ACC112 (cell line): Measurements from ENCODE around the gene TTLL6.
A peak's percentile ranks its signal among the peaks of the same experiment; 100 is the strongest.
"Not testable (repeated sequence)": the region's sequence is repeated elsewhere in the genome, so short reads cannot be mapped to it uniquely, and the experiment has no call there.

Experiments
- H2AFZ ChIP-seq: fragments of 200-600 bp; sonication (generic); one replicate; pipeline ENCODE4 v1.6.0; 2017; ENCODE audit warnings: antibody characterized with exemption, low read length; ENCODE audit not compliant: unreplicated experiment
- H3K27ac ChIP-seq: fragments of 200-600 bp; sonication (generic); 2 replicates; pipeline ENCODE4 v1.5.1; 2014; ENCODE audit warnings: low read depth, mild to moderate bottlenecking, antibody characterized with exemption, low read length, moderate library complexity
- H3K27me3 ChIP-seq: fragments of 200-600 bp; sonication (generic); 2 replicates; pipeline ENCODE4 v1.6.1; 2014; ENCODE audit warnings: mild to moderate bottlenecking, antibody characterized with exemption, low read length, moderate library complexity, mixed read lengths; ENCODE audit not compliant: insufficient read depth
- H3K36me3 ChIP-seq: fragments of 200-600 bp; sonication (generic); 2 replicates; pipeline ENCODE4 v1.6.1; 2016; ENCODE audit warnings: mild to moderate bottlenecking, antibody characterized with exemption, low read length, moderate library complexity, mixed read lengths; ENCODE audit not compliant: insufficient read depth
- H3K4me1 ChIP-seq: fragments of 200-600 bp; sonication (generic); one replicate; pipeline ENCODE4 v1.6.1; 2016; ENCODE audit warnings: low read length, mixed read lengths; ENCODE audit not compliant: insufficient read depth, unreplicated experiment, control insufficient read depth
- H3K4me3 ChIP-seq: fragments of 200-600 bp; sonication (generic); 2 replicates; pipeline ENCODE4 v1.5.1; 2014; ENCODE audit warnings: mild to moderate bottlenecking, low read depth, low read length
- H3K79me2 ChIP-seq: fragments of 200-600 bp; sonication (generic); one replicate; pipeline ENCODE4 v1.6.0; 2016; ENCODE audit warnings: low read length; ENCODE audit not compliant: control insufficient read depth, unreplicated experiment, insufficient read depth

Gene TTLL6

DNA sequence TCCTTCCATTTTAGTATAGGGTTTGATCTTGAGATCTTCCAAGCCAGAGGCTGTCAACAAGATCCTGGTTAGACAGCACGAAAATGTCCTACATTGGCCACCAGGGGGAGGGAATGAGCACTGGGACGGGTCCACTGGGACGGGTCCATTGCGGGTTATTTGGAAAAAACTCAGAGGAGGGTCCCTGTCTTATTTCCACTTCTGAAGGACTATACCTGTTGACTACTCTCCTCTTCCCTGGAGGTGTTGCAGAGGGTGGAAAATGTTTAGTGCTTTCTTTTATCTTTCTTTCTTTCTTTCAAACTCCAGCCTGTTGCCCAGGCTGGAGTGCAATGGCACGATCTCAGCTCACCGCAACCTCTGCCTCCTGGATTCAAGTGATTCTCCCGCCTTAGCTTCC lies 2.5 kb downstream of the TTLL6 start:
- no peak overlapping the region for H3K4me3 ChIP-seq
- H3K4me1 ChIP-seq: no peaks in the 10 kb centered on the region
- no peak overlapping the region for H3K27ac ChIP-seq
- no peak overlapping the region for H2AFZ ChIP-seq
- peaks cover 21% of the 10 kb centered on the region for H3K27me3 ChIP-seq
- no peaks in the 10 kb centered on the region for H3K79me2 ChIP-seq
- H3K36me3 ChIP-seq: no peaks in the 10 kb centered on the region

DNA sequence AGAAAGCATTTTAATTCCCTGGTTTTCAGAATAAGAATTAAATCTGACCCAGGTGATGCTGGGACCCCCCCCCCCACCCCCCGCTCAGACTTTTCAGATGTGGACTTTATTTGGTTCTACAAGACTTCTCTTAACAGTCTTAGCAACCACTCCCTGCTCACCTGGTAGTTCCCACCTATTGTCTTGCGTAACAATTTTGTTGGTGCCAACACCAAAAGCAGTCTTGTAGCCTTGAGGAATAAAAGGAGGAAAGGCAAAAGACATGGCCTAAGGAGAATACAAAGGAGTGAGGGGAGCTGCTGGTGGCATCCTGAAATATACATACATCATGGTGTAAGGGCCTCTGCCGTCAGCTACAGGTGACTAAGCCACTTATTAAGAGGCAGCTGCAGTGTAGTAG lies 5.0 kb downstream of the TTLL6 start:
- Histone ChIP-seq H3K36me3 (no peaks in the 10 kb centered on the region), H3K27me3 (peaks cover 13% of the 10 kb centered on the region), H3K4me1 (no peaks in the 10 kb centered on the region), H2AFZ (no peak overlapping the region), H3K79me2 (no peaks in the 10 kb centered on the region), H3K27ac (no peak overlapping the region), H3K4me3 (no peak overlapping the region)

DNA sequence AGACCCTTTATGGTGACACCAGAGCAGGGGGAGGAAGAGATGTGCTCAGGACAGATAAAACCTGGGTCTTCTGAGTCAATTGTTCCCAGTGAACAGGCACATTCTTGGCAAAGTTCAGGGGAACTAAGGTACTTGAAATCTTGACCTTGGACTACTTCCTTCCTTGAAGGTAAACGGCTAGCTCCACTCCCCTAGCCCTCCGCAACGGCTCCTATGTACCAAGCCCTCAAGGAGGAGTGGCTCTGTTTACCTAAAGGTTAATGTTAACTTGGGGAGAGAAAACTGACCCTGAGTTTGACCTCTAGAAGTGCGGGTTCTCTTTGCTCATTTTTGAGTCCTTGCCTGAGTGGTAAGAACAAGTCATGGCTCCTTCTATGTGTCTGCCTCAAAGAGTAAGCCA lies 7.8 kb downstream of the TTLL6 start:
- Histone ChIP-seq H3K79me2 (no peaks in the 10 kb centered on the region), H3K36me3 (no peaks in the 10 kb centered on the region), H2AFZ (no peak overlapping the region), H3K4me3 (no peak overlapping the region), H3K4me1 (no peaks in the 10 kb centered on the region), H3K27ac (no peak overlapping the region), H3K27me3 (peaks cover 5% of the 10 kb centered on the region; the same call in 1 of the 2 replicates)

DNA sequence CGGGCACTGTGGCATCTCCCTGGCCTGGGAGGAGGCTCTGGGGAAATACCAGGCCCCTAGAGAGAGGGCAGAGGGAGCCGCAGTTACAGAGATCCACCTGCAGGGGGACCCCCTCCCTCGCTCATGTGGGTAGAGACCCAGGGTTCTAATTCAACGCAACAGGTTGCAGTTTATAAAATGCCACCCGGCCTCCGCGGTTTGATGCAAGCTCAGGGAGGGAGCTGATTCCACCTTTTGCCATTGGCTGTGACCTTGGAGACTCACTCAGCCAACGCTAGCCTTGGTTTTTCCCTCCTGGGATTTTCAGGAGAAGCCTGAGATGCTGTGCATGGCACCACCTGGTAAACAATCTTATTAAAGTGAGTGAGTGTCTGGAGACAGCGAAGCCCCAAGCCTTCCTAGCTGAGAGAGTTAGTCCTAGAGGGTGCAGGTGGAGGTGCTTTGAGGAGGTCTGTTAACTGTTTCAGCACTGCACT lies 12.1 kb downstream of the TTLL6 start:
- Histone ChIP-seq H3K27ac (no peak overlapping the region), H3K4me1 (peaks cover 4% of the 10 kb centered on the region), H3K27me3 (no peaks in the 10 kb centered on the region), H3K4me3 (no peak overlapping the region), H3K36me3 (no peaks in the 10 kb centered on the region), H3K79me2 (no peaks in the 10 kb centered on the region), H2AFZ (no peak overlapping the region)

DNA sequence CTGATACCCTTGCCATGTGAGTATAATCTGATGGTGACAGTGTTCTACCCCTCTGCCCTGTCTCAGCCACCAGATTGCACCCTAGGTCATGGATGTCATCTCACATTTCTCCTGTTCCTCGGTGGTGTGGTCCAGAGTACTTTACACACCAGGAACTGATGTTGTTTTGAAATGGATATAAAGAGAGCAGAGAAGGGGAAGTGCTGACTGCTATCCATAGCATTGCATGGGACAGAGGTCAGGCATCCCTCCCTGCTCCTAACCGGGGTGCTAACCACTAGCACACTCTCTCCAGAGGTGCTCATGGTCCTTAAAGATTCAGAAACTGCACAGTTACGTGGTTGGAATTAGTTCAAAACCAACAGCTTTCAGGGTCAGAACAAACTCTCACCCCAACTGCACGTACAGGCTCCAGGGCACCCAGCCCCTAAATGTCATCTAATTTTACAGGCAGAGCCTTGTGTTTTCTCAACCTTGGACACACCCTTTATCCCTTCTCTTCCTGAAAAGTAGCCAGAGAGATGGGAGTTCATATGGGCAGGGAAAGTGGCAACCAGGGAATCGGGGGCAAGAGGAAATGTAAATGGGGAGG lies 16.3 kb downstream of the TTLL6 start:
- H3K4me3 ChIP-seq: no peak overlapping the region
- H3K4me1 ChIP-seq: peaks cover 10% of the 10 kb centered on the region
- no peaks in the 10 kb centered on the region for H3K27me3 ChIP-seq
- no peaks in the 10 kb centered on the region for H3K36me3 ChIP-seq
- no peak overlapping the region for H3K27ac ChIP-seq
- H2AFZ ChIP-seq: no peak overlapping the region
- no peaks in the 10 kb centered on the region for H3K79me2 ChIP-seq

GRCh38 chr17:48799069-48799723 lies 17.8 kb downstream of the TTLL6 start:
- Histone ChIP-seq H3K4me3 (no peak overlapping the region), H3K27me3 (no peaks in the 10 kb centered on the region)

GRCh38 chr17:48796163-48796522 lies 20.9 kb downstream of the TTLL6 start:
- Histone ChIP-seq H3K4me1 (peaks cover 25% of the 10 kb centered on the region), H2AFZ (peak overlapping the region; percentile 29)

More at GRCh38 chr17:48799069-48799723, 17.8 kb downstream of the TTLL6 start:
- H3K4me1 ChIP-seq: peaks cover 16% of the 10 kb centered on the region
- H3K36me3 ChIP-seq: no peaks in the 10 kb centered on the region
- no peak overlapping the region for H2AFZ ChIP-seq
- H3K79me2 ChIP-seq: no peaks in the 10 kb centered on the region
- no peak overlapping the region for H3K27ac ChIP-seq

GRCh38 chr17:48795444-48796162 lies 21.4 kb downstream of the TTLL6 start:
- no peaks in the 10 kb centered on the region for H3K79me2 ChIP-seq
- peaks cover 26% of the 10 kb centered on the region for H3K4me1 ChIP-seq

More at GRCh38 chr17:48796163-48796522, 20.9 kb downstream of the TTLL6 start:
- not testable (repeated sequence) for H3K4me3 ChIP-seq, H3K27me3 ChIP-seq, H3K36me3 ChIP-seq, H3K79me2 ChIP-seq
- H3K27ac ChIP-seq: peak overlapping the region; percentile 17; the same call in 1 of the 2 replicates

GRCh38 chr17:48792033-48792798 lies 24.8 kb downstream of the TTLL6 start:
- H2AFZ ChIP-seq: peak overlapping the region; percentile 30
- no peaks in the 10 kb centered on the region for H3K36me3 ChIP-seq
- H3K27me3 ChIP-seq: peaks cover 23% of the 10 kb centered on the region
- H3K4me3 ChIP-seq: peak overlapping the region; percentile 18; the same call in 1 of the 2 replicates
- H3K79me2 ChIP-seq: no peaks in the 10 kb centered on the region
- no peak overlapping the region for H3K27ac ChIP-seq
- H3K4me1 ChIP-seq: peaks cover 26% of the 10 kb centered on the region

More at GRCh38 chr17:48795444-48796162, 21.4 kb downstream of the TTLL6 start:
- Histone ChIP-seq H3K27ac (peak overlapping the region; percentile 17), H3K4me3 (no peak overlapping the region), H2AFZ (peak overlapping the region; percentile 29), H3K36me3 (no peaks in the 10 kb centered on the region), H3K27me3 (no peaks in the 10 kb centered on the region)
